Measurements from ENCODE around the gene MFAP4.

The MFAP4 gene

DNA sequence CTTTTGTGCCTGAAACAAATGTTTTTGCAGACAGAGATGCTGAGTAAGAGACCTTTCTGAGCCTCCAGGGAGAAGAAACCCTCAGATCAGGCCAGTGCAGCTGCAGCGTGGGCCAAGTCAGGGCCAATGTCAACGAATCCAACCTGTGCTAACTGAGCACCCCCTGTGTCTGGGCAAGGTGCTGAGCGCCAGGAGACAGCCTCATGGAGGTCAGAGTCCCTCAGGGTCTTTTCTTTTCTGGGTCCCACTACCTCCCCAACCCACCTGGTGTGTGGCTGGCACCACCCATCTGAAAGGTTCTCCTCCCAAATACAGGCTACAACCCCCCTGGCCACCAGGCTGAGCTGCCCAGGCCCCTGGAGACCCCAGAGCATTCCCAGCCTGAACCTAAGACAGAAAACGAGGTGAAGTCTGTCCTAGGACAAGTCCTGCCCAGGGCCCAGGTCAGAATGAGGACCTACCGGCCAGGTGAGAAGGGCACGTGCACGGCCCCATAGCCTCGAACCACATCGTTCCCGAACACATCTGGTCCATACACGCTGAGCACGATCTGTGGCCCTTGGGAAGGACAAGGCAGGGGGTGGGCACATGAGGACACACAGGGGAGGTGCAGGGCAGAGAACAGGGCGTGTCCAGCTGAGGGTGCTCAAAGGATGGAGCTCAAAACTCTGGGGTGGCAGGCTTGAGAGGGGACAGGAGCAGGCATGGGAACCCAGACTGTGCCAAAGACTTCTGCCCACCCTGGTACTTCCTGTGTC lies 39.5 kb downstream of the MFAP4 start:
- DNase-seq, result no peak

DNA sequence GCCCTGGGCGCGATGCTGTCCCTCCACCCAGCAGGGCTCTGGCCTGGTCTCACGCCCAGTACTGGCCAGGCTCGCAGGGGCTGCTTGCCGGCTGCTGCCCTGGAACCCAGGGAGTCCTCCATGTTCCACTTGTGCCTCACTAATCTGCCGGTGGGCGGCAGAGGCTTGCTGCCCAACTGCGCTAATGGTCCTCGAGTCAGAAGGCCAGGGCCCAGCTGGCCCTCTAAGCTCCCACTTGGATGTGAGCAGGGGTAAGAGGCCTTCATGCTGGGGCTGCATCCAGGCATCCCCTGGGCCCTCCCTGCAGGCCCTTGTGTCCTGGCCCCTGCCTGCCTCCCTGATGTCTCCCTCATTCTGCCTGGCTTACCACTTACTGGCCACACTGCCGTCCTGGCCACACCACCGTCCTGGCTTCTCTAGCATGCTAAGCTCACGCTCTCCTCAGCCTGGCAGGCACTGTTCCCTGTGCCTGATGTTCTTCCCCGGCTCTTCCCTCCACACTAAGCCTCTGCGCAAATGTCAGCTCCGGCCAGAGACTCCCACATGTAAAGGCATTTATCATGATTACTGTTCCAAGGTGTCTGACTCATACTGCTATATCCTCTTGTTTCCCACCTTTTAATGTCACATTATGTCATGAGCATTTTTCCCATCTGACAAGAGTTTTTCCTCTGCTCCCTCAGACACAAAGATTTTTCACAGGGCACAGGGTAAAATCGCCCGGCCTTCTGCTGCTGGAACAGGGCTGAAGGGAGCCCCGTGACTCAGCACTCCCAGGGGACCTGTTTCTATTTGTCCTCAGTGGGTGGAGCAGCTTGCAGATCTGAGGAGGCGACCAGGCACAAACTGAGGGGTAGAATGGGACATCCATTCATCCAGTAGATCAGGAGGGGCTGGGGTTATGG lies 40.4 kb downstream of the MFAP4 start:
- no peak for DNase-seq

DNA sequence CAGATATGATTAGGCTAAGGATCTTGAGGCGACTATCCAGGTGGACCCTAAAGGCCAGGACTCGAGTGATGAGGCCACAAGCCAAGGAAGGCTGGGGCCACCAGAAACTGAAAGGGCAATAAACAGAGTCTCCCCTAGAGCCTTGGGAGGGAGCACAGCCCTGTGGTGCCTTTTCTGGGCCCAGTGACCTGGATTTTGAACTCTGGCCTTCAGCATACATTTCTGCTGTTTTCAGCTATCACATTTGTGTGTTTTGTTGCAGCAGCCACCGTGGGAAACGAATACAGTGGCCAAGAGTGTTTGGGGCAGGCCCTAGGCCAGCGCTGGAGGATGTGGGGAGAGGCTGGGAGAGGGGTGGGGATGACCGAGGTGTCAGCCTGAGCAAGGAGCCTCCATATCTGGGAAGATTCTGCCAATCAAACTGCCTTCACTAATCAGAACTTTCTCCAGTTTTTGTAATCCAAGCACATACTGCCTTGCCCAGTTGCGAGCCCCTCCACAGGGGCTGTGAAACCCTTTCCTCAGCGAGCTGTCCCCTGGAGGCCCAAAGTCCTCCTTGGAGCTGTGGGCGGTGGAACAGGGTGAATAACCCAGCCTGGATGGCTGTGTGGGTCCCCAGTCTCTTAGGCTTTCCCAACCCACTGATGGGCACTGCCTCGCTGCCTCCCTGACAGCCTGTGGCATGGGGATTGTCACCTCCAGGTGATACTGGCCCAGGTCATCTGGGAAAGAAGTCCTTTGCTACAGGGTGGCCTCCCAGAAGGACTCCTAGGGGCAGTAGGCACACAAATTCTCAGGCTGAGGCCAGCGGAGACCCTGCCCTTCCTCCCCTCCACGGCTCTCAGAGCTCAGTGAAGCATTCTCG lies 41.3 kb downstream of the MFAP4 start:
- DNase-seq, result no peak

DNA sequence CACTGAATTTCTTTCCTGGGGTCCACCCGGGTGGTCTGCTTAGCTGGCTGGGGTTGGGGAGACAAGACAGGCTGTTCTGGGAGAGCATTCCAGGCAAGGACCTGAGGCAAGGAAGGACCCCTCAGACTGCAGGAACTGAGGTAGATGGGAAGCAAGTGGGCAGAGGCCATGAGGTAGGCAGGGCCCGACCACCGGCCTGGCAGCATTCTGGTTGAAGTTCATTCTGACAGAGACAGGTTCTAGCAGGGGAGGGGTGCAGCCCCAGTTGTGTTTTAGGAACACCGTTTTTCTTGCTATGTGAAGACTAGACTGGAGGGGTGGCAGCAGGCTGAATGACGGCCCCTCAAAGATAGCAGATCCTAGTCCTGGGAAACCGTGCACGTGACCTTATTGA lies 41.9 kb downstream of the MFAP4 start:
- no peak for DNase-seq

DNA sequence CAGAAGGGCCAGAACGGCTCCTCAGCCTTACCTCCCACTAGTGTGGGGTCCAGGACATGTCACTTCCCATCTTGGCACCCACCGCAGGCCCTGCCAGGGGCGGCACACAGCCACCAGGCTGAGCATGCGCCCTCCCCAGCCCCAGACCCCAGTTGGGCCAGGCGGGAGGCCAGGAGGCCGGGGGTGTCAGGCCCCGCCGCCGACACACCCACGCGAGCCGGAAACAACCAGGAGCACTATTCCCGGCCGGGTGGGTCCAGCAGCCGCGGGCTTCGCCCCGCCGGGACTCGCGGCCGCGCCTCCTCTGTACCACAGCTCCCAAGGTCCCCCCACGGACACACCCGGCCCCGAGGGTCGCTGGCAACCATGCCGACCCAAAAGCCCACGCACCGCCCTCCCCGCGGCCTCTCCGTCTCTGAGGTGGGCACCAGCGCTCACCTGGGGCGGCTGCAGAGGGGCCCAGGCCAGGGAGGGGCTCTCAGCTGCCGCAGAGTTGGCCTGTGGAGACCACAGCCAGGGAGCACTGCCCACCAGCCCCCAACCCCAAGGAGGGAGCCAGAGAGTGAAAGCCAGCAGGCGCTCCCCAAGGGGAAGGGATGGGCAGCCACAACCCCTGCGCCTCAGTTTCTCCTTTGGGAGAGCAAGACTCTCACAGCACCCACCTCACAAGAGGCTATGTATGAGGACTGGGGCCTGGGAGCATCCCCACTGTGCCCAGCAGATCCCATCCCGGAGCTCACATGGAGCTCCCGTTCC lies 42.5 kb downstream of the MFAP4 start:
- no peak for DNase-seq

DNA sequence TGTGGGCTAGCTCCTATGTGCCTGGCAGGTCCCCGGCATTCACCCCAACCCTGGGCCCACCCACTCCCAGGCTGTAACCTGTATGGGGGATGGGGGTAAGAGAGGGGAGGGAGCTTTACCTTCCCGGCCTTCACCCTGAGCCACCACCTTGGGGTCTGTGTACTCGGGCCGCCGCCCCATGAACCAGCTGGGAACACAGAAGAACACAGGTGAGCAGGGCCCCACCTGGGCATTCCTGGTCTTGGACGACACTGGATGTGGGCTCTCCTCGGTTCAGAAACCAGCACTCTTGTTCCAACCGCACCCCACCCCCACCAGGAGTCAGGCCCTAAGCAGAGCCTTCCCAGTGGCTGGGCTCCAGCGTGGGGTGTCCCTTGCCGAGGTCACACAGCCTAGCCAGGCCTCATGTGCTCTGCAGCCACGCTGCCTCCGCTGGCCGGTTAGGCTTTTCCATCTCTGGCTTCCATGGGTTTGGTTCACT lies 43.3 kb downstream of the MFAP4 start:
- DNase-seq, result no peak

DNA sequence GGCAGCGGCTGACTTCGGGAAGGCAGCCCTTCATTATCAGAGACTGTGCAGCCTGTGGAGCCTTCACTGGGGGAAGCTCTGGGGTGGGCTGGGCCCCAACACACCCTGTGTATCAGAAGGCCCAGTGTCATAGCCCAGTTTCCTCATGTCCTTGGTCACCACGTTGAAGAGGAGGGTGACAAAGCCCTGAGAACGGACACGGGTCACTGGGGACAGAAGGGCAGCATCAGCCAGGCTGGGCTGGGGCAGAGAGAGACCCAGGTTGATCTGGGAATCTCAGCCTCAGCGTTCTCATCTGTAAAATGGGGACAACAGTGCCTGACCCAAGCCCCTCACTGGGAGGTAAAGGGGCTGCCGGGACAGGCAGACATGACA lies 43.7 kb downstream of the MFAP4 start:
- DNase-seq, result no peak

DNA sequence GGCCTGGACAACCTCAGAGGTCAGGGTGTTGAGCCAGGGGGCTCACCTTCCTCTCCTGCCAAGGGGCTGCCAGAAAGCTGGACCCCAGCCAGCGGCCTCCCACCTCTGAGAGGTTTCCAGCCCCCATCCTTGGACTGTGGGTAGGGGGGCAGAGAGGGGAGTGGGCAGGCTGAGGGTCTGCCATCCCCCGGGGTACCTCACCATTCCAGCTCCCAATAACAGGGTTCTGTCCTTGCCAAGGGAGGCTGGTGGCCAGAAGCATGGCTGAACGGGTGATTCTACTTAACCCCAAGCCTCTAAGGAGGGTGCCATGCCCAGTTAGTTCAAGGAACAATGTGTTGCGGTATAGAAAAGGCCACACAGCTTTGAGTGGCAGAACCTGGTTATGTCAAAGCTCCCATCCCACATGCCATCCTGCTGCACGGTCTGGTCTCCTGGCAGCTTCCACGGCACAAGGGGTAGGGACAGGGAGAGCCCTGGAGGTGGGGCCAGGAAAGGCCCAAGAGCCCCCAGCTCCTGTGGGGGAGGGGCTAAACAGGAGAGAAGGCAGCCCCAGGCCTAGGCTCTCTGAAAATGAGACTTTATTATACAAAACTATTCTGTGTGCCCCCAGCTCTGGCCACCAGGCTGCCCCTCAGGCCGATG lies 44.3 kb downstream of the MFAP4 start:
- no peak for DNase-seq

DNA sequence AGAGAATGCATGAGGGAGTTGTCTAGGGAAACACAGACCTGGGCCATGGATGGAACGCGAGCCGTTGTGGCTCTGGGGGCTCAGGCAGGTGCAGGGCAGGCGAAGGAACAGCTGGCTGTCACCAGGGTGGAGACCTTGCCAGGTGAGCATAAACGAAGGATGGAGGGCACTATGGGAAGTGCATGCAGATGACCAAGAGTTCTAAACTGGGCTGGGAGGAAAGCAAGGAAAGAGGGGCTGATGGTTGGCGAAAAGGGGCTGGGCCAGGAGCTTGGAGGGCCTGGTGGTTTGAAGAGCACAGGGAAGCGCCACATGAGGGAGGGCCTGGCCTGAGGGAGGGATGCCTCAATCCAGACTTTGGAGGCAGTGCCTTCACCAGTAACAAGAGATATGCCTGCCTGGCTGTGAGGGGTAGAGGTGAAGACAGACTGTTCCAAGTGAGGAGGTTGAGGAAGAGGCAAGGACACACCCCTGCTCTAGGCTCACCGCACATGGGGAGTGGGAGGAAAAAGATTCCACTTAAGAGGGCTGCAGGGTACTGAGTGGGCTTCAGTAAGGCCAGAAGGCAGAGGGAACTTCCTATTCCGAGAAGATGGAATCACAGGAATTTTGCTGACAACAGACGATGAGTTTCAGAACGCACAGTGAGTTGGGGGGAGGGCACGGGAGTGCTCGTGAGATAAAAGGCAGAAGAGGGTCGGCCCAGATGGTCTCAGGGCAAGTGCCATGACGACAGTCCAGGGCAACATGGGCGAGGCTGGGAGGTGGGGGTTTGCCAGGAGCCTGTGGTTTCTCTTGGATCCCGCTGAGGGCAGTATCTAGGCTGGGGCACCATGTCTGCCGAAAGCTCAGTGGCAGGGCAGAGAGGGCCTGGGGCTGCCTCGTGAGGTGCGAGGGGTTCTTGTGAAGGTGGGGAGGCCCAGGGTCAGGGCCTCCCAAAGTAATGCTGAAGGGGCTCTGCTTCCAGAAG lies 45.1 kb downstream of the MFAP4 start:
- no peak for DNase-seq

DNA sequence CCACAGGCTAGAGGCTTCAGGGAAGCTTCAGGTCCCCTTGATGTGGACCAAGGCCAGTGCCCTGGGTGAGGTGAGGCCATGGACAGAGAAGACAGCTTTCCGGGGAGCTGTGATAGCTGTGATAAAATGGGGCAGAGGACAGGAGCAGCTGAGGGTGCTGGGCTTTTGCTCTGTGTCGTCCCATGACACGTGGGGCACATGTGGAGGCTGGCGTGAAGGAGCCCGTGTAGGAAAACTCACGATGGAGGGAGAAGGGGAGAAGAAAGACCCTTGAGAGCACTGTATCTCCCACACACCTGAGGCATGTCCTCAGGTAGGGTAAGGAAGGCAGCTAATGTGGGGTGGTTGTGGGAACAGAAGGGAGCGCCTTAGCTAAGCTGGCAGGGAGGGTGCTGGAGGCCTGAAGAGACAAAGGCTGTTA lies 45.8 kb downstream of the MFAP4 start:
- no peak for DNase-seq

DNA sequence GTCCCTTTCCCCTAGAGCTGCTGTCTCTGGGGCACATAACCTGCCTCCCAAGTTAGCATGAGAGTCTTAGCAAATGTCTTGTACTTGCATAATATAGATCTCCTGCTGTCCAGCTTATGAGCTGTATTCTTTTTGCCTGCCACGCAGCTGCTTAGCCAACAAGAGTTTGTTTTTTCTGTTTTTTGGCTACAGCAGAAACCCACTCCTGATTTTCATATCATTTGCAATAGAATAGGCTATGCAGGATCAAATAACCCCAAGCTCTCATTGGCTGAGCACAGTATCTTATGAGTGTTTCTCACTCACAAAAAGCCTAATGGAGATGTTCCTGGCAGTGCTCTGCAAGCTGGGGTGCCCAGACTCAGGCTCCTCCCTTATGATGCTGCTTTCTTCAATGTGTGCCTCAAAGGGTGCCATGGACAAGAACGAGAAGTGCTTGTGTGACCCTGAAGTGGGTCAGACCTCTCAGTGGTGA lies 47.6 kb downstream of the MFAP4 start:
- no peak for DNase-seq

DNA sequence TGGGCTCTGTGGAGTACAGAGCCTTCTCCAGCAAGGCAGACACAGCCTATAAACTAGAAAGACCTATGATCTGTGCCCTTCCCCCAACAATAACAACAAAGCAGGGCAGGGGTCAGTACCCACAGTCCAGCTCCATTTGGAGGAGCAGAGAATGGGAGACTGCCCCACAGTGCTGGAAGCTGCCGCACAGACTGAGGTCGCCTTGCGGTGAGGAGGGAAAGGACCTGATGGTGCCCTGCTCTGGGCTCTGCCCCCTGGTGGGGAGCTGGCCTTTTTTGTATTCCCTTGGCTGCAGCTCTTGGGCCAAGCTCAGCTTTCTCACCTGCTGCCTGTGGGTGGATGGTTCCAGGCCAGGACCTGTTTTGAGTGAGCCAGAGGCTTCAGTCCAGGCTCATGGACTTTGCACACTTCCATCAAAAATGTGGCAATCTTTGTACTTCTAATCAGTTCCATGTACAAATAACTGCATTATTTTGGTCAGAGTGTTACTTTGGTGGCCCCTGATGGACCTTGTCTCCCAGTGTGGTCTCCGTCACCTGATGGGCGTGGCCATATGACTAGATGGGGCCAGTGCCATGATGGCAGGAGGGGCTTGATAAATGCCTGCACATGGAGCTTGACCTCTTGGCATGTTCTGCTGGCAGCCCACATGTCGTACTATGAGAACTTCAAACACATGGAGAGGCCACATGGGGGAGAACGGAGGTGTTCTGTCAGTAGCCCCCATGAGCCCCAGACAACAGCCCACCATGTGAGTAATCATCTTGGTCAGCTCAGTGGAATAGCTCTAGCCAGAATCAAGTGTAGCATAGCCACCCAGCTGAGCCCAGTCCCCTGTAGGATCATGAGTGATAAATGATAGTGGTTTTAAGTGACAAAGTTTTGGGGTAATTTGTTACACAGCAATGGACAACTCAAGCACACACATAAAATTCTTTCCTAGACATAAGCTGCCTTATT lies 48.7 kb downstream of the MFAP4 start:
- peak; percentile 29 to 38 for DNase-seq

DNA sequence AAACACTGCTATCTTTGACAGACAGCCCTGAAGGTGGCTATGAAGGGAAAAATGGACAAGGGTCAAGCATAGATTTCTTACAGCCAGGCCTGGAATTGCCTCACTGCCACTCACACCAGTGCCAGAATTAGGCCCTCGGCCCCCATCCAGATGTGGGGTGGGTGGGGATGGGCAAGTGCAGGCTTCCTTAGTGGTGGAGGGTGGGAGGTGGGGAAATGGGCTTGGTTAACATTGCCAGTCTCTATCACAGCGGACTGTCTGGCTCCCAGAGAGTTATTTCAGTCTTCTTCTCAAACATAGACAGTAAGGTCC lies 49.3 kb downstream of the MFAP4 start:
- DNase-seq, result no peak

DNA sequence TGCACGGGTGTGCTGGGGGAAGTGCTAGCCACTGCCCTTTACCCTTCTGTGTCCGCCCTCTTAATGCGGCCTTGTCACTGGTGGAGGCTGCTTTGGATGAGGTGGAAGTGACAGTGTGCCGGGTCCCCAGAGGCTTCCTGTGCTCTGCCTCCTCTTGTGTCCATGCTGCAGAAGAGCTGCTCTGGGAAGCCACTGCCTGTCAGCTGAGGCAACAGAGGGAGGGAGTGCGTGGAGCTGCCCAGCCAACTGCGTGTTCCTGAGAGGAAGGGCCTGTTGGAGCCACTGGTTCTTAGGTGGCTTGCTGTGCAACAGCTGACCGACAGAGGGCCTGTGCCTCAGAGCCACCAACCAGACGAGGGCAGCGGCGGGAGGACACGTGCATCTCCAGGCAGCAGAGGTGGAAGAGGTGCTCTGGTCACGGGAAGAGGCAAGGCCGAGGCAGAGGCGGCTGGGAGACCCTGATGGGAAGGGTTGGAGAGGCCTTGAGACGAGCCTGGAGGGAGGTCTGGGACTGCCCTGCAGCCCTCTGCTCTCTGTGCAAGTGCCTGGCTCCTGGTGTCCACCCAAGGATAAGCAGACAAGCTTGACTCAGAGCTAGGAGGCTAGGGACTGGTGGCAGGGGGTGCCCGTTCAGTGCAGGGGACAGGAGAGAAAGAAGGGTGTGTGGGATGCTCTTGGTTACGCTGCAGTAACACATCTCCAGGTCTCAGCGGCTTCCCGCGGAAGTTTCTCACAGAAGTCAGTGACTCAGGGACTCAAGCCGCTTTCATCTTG lies 49.9 kb downstream of the MFAP4 start:
- no peak for DNase-seq

DNA sequence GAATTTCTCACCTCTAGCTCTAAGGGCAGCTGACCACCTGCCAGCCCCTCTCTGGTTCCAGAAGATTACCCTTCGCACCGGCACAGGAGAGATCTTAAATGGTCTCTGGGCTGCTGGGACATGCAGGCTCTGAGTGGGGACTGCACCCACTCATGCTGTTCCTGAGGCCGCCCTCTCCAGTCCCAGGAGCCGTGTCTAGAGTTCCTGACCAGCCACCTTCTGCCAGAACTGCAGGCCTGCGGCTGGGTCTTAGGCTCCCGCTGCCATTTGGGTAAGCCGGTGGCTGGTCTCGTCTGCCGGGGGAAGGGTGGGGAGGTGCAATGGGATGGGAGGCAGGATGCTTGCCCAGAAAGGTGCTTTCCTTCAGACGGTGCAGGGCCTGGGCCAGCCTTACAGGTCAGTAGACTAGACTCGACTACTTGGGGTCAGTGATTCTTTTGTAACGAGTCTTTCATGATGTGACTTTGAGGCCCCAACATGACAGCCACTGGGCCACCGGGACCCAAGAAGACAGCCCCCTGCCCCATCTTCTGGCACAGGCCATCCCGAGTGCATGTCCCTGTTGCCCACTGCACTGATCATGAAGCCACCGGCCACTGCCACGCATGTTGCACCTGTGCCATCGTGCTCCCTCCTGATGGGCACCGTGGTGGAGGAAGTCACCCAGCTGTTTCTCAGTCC lies 50.9 kb downstream of the MFAP4 start:
- no peak for DNase-seq

DNA sequence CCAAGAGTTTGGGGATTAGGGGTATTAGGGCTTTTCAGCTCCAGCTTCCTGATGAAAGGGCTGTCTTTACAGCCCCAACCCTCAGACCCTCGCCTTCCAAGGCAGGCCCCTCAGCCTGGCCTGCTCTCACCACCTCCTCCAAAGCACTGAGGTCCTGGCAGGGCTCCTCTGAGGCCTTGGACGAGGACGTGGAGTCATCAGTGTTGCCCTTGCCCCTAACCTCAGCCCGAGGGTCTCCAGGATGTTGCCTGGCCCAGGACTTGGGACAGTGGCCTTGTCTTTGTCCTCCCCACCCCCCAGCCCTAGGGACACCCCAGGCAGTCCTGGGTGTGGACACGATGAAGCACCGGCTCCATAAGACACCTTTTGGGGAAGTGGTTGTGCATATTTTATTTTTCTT lies 52.7 kb downstream of the MFAP4 start:
- no peak for DNase-seq

DNA sequence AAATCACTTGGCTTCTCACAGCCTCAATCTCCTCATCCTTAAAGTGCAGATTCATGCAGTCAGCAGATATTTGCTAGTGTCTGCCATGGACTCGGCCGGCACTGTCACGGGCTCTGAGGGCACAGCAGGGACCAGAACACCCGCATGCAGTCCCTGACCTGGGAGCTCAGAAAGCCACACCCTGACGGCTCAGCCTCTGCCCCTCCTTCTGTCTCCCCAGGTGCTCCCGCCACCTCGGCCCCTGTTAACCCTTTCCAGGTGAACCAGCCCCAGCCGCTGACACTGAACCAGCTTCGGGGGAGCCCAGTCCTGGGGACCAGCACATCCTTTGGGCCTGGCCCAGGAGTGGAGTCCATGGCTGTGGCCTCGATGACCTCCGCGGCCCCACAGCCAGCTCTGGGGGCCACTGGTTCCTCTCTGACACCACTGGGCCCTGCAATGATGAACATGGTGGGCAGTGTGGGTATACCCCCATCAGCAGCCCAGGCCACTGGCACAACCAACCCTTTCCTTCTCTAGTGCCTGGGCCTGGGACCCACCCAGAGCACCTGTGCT lies 53.2 kb downstream of the MFAP4 start:
- DNase-seq, result no peak
